ENCODE data around the gene LAIR1.
"Not testable (repeated sequence)": the region's sequence is repeated elsewhere in the genome, so short reads cannot be mapped to it uniquely, and the experiment has no call there.

Gene LAIR1

DNA sequence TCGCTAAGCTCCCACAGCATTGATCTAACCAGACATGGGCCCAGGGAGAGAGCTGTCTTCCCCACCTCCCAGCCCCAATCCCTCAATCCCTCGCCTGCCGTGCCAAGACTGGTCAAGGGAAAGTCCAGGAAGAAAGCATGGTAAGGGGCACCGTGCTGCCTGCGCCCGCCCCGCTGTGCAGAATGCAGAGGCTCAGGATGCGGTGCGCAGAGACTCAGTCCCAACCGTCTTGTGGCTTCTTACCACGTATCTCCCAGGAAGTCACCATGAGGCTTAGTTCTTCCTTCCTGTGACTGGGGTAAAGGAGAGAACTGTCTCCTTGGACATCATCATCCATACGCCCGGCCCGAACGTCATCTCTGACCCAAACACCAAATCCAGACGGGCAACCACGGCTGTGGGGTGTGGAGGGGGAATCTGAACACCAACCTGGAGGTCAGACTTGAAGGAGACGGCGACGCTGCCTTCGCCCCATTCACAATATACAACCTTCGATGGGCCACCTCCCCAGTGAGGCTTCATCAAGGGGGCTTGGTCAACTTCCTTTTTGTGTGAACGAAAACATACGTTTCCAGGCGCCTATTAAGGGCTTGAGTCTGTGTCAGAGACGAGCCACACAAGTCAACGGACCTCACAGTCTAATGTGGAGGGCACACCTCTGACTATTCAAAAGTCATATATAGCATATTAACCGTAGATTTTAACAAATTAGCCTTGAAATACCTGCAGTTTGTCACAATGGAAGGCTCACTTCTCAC, 10.6 kb upstream of the LAIR1 start:
- not testable (repeated sequence) for DNase-seq

DNA sequence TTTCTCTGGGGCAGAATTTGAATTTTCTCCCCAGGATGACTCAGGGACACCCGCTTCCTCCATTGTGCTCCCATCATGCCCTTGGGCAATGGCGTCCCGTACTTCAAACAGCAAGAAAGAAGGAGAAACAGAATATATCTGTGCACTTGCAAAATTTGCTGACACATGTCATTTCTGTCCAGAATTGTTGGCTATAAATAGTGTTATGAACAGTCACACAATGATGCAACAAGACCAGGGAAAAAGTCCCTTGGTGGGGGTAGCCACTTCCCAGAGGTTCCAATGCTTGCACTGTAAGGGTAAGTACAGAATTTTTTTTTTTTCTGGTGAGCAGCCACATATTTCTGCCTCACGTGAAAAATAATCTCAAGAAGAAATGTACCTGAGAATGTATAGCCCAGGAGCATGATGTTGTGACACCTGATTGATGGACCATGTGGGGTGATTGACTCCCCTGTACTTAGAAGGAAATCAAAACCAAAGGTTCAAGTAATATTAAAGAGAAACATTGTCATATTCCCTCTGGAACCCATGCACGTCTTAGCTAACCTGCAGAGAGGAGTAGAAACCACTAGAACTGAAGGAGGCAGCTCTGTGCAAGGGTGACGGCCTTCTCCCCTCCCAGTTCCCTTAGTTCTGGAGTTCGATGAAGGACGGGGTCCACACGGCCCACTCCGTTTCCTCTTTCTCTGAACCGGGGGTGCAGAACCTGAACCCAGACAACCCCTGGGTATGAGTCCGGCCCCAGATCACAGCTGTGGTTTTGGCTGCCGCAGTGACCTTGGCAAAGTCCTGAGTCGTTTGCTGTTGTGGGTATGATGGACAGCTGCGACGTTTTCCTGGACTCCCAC, 9.3 kb upstream of the LAIR1 start:
- DNase-seq = peak; percentile 82

DNA sequence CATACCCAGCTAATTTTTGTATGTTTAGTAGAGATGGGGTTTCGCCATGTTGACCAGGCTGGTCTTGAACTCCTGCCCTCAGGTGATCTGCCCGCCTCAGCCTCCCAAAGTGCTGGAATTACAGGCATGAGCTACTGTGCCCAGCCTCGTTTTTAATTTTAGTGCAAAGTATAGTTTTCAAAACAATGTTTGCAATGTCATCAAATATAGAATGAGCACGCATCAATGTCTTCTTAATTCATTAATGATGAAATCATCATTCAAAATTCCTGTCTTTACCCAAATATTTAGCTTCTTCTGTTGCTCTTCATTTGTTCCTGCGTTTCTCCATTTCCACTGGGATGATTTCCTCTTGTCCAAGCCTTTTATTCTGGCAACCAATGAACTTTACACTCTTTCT, 6.7 kb upstream of the LAIR1 start:
- DNase-seq = not testable (repeated sequence)

DNA sequence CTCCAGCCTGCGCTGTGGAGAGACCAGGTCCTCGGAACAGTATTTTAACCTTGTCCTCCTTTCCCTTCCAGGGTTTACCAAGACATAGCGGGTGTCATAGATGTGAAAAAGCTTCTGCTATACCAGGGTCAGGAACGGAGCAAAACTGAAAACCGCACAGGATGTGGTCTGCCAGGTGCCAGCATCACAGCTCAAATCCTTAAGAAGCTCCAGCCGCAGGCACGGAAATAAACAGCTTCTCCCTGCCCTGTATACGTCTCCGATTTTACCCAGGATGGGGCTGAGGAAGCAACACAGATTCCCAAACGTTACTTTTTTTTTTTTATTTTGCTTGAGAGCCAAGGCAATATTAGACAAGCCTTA, 5.7 kb upstream of the LAIR1 start:
- peak; percentile 83 for DNase-seq

DNA sequence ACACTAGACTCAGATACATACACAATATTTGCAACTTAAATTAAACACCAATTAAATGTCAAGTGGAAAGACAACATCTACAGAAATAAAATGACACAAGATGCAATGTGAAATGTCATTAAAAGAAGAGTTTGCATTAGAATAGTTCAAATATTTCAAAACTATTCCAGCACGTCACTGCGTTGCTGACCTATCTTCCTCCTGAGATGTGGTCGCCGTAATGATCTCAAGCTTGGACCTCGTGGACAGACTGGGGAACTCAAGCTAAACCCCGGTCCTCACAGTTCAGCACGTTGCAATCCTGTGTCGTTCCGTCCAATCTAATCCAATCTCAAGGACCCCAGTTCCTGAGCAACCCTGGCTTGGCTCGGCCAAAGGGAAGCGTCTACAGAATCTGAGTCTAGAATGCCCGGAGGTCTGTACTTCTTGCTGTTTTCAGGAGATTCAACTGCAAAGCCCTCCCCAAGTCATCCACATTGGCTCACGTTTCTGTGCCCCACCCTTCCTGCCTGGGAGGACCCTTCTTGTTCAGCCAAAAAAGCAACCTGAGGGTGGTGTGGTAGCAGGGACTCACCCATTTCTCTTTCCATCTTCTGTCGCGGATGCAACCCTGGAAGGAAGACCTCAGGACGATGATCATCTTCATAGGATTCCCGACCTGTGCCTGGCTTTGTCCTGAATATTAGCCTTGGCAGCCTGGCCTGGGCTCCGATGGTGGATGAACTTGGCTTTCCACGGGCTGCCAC, 5.1 kb upstream of the LAIR1 start:
- not testable (repeated sequence) for DNase-seq

DNA sequence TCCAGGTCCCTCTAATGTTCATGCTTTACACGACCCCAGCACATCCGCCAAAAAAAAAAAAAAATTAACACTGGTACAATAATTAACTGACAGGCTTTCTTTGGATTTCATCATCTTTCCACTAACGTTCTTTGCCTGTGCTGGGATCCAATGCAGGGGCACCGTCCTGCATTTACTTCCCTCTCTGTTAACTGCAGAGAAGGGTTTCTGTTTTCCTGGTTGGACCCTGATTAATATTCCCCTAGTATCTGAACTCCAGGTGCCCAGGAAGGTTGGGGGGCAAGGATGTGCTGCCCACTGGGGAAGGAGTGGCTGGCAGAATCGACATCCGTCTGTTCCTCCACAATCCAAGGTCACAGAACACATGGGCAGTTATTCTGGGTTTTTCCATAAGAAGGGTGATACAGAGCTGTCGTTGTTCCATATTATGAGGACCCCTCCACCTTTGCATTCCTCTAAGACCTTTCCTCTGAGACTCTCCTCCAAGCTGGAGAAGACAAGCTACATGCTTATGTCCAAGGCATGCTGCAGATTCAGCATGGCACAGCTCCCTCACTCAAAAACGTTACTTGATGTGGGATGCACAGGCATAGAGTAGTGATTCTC, 4.5 kb upstream of the LAIR1 start:
- DNase-seq = peak; percentile 45

DNA sequence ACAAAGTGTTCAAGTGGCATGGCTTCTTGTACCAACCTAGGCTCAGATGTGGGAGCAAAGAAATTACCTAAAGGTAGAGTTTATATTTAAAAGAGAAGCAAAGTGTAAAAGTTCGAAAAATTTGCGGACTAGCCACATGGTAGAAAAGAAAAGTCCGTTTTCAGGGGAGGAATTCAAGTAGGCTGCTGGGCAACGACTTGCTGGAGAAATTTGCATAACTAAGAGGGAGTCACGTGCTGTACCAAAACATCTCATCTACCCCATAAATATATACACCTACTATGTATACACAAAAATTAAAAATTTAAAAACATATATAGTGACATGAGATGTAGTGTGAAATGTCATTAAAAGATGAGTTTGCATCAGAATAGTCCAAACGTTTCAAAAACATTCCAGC, 2.1 kb upstream of the LAIR1 start:
- peak; percentile 56 for DNase-seq

DNA sequence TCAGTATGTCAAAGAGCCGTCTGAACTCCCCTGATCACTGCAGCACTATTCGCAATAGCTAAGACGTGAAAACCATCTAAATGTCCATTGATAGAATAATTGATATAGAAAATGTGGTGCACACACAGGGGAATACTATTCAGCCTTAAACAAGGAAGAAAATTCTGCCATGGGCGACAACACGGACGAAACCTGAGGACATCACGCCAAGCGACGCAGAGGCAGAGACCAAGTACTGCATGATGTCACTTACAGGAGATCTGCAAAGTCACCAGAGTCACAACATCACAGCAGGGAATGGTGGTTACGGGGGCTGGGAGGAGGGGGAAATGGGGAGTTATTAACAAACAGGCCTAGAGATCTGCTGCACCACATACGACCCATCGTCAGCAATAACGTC, 1.1 kb upstream of the LAIR1 start:
- not testable (repeated sequence) for DNase-seq

DNA sequence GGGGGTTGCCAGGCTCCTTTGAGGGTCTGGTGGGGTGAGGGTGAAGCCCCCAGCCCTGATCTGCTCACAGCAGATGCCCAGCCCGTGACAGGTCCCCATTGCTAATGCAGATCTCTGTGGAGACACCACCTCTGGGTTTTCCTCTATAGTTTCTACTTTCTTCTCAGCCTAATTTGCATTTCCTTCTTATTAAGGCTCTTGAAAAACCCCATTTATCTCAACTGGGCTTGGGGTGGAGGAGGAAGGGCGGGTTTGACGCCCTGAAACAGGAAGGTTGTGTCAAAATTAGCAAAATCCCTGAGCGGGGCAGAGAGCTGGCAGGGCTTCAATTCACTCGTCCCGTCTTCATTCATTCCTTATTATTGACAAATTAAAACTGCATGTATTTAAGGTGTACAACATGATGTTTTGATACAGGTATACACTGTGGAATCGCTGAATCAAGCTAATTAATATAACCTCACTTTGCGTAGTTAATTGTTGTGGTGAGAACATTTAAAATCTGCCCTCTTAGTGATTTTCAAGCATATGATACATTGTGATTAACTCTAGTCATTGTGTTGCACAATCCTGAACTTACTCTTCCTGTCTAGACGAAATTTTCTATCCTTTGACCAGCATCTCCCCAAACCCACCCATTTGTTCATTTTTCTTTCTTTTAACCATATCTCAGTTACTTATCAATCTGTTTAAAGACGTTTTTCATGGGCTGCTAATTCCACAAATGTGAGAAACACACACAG, 2.9 kb downstream of the LAIR1 start:
- not testable (repeated sequence) for DNase-seq

DNA sequence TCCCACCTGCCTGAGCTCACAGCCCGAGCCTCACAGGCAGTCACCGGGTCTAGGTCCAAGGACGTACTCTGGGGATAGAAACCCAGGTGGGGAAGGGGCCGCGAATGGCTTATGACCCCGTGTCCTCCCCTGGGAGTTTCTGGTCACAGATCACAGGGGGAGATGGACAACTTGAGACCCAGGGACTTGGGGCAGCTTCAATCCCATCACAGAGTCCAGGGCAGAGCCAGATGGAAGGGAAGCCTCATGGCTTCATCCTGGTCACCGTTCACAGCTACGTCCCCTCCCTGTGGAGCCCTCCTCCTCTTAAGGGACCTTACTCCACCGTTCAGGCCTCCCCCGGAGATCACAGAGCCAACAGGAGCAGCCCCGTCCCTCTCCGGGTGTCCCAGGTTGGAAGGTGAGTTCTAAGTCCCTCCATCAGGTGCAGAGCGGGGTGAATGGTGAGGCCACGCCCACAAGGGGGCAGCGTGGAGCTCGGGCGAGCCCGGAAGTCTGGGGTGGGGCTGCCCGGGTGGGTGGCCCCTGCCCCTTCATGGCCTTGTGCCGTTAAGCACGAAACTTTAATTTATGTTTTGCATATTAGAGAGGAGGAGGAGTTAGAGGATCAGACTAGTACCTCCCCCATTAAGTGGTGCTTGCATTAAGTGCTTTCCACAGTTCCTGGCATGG, 5.4 kb downstream of the LAIR1 start:
- not testable (repeated sequence) for DNase-seq

DNA sequence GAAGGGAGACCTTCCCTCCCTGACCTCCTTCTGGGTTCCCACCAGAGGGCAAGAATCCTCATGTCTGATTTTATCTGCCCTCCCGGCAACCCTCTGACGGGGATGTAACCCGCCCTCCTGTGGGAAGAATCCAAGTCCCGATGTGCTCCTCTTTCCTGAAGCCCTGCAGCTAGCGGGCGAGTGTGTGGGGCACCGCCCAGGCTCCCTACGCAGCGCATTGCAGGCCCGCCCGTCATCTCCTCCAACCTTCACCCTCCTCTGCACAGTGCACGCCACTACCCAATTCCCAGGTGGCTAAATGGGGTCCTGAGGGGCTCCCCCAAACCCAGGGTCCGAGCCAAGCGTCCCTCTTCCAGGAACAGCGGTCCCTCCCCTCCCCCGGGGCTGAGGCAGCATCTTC, 7.3 kb downstream of the LAIR1 start:
- no peak for DNase-seq

DNA sequence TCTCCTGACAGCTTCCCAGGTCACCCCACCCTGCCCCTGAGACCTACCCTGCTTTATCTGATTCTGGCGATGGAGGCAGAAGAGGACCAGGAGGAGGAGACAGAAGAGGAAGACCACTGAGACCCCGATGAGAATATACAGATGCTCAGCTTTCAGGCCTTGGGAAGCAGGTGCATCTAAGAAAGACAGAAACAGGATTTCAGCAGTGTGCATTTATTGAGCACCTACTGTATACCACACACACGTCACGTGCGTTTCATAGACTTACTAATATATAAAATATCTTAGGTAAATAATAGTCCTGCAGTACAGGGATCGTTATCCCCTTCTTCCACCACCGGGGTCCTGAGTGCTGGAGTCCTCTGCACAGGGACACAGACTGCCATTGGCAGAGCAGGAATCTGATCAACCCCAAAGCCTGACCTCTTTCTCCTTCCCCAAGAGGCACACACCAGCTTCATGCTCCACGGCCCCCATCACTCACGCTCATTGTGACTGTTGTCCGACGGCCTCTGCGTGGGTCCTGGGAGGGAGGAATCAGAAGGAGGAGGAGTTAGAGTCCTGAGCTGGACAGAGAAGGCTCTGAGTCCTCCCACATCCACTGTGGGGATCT, 8.2 kb downstream of the LAIR1 start:
- no peak for DNase-seq

DNA sequence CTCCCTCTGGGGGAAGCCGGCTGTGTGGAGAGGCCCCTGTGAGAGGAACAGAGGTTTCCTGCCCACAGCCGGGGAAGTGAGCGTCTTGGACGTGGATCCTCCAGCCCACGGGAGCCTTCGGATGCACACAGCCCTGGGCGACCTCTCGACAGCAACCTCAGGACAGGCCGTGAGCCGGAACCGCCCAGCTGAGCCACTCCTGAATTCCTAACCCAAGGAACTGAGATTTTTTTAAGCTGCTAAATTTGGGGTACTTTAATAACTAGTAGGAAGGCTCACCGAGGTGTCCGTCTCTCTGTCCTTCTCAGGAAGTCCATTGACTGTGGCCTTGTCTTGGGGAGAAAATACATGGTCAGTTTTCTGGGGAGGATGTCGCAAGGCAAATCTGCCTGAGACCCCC, 9.1 kb downstream of the LAIR1 start:
- no peak for DNase-seq

DNA sequence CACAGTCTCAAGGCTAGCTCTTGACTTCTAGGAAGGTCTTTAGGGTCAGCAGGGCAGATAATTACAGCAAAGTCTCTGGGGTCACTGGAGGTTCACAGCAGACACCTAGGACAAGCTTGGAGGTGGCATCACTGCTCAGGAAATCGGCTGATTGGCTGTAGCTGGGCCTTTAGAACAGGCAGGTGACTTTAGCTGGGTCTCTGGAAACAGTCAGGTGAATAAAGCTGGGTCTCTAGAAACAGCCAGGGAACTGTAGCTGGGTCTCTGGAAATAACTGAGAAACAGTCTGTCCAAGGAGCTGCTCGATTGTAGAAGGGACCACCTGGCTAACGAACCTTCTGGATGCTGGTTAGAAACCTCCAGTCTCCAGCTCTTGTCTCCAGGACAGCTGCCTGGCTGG, 10.0 kb downstream of the LAIR1 start:
- no peak for DNase-seq

DNA sequence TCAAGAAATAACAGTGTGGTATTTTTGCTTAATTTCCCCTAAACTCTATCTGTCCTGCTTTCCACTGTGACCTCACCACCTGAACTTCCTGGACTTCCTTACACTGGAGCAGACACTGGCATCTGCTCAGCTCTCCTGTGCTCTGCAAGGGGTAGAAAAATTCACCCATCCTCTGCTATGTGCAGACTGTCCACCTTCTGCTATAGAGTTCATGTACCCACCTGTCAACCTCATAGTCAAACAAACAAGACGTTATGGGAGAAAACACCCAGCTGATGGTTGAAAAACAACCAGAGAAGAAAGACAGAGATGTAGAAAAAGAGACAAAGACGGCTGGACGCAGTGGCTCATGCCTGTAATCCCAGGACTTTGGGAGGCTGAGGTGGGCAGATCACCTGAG, 12.2 kb downstream of the LAIR1 start:
- no peak for DNase-seq

DNA sequence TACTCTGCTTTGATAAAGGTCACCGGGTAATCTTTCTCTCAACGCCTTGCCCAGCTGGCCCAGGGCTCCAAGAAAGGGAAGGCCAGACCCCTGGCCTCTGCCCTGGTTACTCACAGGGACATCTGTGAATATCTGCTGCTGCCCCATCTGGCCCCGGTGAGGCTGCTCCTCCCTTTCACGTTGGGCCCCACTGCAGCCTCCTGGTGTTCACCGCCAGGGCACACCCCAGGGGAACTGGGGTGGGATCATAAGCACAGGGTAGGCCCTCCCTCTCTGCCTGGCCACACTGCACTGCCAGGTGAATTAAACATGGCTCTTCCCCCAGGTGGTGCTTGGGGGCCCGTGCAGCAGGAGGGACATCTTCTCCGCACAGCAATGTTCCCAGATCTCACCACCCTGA, 12.7 kb downstream of the LAIR1 start:
- DNase-seq = peak; percentile 55

DNA sequence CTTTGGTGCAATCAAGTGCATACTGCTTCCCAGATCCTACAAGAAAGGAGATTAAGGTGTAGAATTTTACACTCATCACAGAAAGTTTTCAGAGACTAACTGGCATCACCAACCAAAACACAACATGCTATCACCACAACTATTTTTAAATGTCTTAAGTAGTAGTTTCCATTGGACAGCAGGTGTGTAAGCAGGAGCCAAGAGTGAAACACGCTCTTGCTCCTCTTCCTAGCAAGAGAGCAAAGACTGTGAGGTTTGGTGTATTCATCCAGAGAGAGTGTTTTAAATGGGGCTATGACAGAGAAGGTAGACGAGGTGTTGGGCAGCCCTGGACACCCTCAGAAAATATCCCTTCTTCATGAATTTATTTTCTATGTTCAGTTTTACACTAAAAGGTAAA, 13.3 kb downstream of the LAIR1 start:
- DNase-seq = peak; percentile 72

DNA sequence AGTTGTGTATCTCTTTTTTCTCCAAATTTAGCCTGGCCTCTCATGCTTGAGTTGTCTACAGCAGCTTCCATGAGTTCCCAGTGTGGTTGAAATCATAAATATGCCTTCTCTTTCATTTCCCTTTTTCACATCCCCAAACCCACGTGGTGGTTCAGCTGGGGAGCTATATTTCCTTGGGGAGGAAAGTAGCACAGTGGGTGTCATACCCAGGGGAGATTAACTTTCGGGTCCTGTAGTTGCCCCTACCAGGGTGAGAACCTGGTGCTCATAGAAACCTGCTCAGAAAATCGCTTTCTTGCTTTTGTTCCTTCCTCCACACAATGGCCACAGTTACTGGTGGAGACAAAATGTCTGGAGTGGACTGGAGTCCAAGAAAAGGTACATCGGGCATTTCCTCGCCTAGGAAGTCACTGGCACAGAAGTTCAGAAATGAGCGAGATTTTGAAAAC, 18.8 kb downstream of the LAIR1 start:
- DNase-seq = peak; percentile 85

DNA sequence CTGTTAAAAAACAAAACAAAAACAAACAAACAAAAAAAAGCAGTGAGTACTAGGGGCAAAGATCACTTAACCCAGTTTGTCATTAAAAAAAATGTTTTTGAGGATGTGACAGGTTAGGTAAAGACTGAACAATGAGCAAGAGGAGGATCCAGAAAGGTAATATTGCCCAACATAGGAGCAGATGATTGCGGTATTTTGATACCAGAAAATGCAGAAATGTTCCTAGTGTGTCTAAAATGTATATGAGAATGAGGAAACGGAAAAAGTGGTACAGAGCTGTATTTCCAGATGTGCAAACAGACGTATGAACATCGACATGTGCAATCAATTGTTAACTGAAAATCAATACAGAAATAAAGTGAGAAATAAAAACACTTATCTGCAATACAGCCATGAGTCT, 20.9 kb downstream of the LAIR1 start:
- no peak for DNase-seq

DNA sequence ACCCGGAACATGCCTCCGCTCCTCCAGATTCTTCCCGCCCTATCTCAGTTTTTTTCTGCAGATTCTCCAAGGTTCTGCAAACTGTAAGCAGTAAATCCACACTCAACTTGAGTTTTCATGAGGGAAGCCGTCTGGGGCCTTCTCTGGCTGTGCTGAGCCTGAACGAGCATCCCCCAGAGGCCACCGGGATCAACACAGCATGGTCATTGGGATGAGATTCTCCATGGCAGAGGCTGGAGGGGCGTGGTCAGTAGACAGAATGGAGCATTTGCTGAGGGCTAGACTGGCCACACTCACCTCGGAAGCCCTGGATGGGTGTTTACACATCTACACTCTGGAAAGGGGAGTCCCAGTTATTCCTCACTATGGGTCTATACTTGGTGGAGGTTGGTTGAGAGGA, 23.4 kb downstream of the LAIR1 start:
- no peak for DNase-seq

DNA sequence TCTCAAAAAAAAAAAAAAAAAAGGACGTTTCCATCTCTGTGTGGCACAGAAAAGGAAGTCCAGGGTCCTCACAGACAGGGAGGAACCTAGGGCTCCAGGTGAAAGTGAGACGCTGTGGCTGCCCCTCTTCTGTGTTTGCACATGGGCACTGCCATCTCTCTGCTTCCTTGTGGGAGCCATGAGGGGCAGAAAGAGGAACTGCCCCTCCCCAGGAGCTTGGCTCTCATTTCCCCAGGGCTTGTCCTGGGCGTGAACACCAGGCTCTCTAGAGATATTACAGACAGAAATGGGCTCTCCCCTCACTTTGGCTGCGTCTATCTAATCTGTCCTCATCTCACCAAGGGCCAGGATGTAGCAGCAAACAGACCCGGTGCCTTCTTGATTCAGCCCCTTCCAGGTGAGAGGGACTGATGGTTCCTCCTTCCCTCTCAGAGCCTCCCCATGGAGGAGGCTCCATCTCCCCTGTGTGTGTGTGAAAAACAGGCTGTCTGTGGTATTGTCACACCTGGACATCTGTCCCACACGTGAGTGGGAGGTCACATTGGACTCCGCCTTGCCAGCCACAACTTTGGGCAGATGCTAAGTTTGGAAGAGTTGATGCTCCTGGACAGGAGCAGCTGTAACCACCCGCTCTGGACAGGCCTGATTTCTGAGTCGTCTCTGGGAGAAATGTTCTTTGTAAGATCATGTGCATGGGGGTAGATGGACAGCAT, 24.9 kb downstream of the LAIR1 start:
- DNase-seq = peak; percentile 75
